ENCODE measurements around the gene AKTIP. TPM values are rescaled to one million over a fixed set of nuclear protein-coding genes. Genes with fewer than 3 reads are reported as not detected.

AKTIP gene
- total RNA-seq, 1 experiment from 2014 or later: 12.0 TPM

- DNase-seq (ENCODE audit: low read depth, low spot score): no peak
- in situ Hi-C loops (cut with HindIII; ENCODE audit: low pct_unique_long_range_greater_than_20kb, low sequenced_read_pairs): no loop called here
These were observed 57.5 kb downstream of the AKTIP start for GRCh38 chr16:53445534-53445933.

Small RNA genes lying within 50 kb of the gene (small RNA-seq; reads per million reads assigned to genes)
- 0 reads per million in 2 experiments for gene RNU6-1153P

Other genes with a start within 250 kb of the AKTIP start
- gene RBL2, start 68.7 kb downstream of the AKTIP start, total RNA-seq (2014; rRNA removed; shearing (Covaris generic)): 33.8 and 36.4 TPM in 2 replicates
- 3.6 and 4.1 TPM in 2 replicates for gene RPGRIP1L, start 200.7 kb upstream of the AKTIP start, total RNA-seq (2014; rRNA removed; shearing (Covaris generic))
- gene FTO, start 200.9 kb upstream of the AKTIP start, total RNA-seq (2014; rRNA removed; shearing (Covaris generic)): 58.2 and 64.1 TPM in 2 replicates

Data from SK-MEL-5 (cell line).